Activated T-cell treated with anti-CD3 and anti-CD28 coated beads, Interleukin-2, amount 50 U/mL, for 48 hours (primary cell): Measurements from ENCODE around the gene COL6A1.
A peak's percentile ranks its signal among the peaks of the same experiment; 100 is the strongest.
"Not testable (repeated sequence)": the region's sequence is repeated elsewhere in the genome, so short reads cannot be mapped to it uniquely, and the experiment has no call there.

Experiments
- DNase-seq, 2 experiments: peaks; one replicate each; pipeline ENCODE4 v3.0.0-alpha.2; 2020

Gene COL6A1

GRCh38 chr21:45969921-45970673 is 11.5 kb upstream of the COL6A1 start:
- no peak for DNase-seq

DNA sequence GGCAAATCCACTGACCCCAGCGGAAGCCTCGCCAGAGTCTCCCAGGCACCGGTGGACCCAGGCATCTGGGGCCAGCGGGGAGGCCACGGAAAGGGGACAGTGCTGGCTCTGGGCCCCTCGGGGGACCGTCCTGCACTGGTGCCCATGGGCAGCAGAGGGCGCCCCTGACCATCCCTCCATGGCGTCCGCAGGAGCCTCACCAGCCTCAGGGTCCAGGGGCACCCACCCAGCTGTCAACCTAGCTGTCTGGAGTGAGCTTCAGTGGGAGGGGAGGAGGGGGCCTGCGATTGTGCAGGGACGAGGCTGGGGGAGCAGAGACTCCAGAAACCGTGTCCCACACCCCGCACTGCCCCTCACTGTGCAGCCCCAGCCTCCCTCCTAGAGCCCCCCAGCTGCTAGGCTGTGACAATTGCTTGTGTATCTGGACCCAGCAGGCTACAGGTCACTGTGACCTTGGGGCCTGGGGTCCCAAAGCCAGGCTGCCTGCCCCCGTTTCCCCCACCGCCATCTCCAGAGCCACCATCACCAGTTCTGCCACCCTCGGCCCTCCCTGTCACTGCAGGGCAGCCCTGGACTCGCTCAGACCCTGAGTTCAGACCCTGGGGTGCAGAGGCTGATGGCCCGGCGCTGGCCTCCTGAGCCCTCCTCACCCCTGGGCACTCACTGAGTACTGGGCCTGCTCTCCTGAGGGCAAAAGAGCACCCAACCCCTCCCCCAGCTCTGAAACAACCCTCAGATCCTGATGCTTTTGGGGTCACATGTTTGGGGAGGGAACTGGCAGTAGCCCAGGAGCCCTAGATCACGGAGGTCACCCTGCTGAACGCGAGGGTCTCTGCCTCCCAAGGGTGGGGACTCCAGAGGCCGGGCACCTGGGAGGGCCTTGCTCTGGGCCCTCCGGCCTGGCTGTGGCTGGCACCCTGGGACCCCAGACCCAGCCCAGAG is 10.6 kb upstream of the COL6A1 start:
- peak; percentile 73 to 78 for DNase-seq

GRCh38 chr21:45971616-45972352 is 9.8 kb upstream of the COL6A1 start:
- DNase-seq, result no peak

DNA sequence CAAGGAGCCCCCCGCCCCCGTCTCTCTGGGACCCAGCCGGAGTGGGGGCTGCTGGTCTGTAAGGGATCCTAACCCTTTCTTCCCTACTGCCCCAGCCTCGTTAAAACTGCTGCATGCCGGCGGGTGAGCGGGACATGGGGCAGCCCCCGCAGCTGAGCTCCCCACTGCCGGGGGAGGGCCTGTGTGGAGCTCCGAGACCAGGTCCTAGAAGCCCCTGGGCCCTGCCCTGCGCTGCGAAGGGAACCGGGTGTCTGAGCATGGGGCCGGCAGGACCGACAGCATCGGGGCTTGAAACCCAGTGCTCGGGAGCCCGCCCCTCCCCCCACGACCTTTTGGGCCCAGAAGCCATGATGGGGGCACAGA is 9.2 kb upstream of the COL6A1 start:
- no peak for DNase-seq

DNA sequence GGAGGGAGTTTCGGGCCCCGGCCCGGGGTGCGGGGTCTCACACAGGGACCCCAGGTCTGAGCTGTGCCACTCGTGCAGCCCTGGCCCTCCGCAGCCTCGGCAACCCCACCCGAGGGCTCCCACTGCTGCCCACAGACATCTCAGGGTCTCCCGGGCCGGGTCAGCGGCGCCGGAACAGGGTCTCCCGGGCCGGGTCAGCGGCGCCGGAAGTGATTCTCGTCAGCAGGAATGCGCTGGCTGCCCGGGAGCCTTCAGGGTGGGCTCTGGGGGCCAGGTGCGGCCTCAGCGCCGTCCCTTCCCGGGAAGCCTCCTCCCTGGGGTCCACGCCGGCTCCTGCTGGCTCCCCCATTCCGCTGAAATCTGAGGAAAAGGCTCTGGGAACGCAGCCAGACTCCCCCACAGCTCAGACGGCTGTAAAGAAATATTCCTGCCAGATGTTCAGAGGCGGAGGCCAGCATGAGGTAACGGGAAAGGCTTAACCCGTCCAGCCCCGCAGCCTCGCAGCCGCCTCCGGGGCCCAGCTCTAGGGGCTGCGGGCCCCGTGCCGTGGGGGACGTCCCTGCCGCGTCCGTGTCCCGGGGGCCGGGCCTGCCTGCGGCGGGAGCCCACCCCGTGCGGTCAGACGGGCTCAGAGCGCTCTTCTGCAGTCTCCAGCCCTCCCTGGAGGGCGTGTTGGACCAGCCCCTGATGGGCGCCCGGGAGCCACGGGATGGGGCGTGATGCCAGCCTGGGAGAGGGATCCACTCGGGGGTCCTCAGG is 8.7 kb upstream of the COL6A1 start:
- DNase-seq, result peak; percentile 40 to 55

DNA sequence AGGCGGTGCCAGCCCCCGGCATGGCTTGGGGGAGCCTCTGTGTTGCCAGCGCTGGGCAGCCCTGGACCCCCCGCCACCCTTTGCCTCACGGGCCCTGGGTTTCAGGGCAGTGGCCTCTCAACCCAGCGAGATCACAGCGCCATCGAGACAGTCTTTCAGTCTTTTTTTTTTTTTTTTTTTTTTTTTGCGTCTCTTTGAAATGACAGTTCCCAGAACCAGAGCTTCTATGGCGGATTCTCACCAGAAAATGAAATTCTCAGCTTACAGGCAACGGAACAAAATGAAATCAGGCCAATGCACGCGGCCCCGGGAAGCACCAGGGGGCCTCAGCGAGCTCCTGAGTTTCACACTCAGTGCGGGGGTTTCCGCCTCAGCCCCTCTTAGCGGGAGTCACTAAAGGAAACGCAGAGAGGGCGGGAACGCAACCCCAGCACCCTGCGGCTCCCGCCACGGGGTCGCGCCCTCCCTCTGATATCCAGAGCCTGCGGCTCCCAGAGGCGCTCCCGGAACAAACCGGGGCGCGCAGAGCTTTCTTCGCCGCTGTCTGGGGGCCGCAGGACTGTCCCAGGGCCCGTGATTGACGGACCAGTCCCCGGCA is 8.0 kb upstream of the COL6A1 start:
- DNase-seq, result peak; percentile 85 to 88

DNA sequence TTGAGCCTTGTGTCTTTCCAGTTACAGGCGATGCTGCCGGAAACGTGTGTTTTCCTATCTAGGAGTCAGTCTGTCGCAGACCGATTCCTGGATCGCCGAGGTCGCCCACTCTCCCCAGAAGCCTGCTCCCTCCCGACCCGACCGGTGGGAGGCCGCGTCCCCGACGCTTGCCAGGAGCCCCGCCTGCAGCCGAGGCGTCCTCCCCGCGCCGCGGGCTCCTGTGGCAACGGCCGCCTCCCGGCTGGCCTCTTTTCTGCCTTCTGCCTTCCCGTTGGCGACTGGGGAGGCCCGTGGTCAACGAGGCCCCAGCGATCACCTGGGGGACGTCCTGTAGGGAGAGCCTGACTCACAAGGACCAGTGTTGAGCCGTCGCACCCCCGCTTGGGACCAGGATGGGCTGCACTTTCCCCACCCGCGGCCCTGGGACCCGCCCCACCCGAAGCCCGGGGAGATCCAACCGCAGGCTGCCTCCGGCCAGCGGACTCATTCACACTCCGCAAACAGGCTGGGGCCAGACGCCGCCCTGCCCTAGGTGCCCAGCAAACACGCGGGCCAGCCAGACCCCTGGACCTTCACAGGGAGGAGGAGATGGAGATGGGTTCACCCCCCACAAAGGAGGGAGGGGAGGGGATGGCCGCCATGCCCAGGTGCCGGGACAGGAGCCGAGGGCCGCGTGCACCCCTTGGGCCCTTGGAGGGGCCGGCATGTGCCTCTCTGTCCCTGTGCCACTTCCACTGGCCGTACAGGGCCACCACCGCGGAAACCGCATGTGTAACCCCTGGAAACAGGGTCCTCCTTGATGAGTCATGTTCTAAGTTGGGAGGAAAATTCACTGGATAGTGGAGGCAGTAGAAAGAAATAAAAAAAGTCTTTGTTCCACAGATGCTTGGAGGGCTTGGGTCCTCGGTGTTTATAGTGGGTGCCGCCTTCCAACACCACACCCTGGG is 7.2 kb upstream of the COL6A1 start:
- DNase-seq, result no peak

DNA sequence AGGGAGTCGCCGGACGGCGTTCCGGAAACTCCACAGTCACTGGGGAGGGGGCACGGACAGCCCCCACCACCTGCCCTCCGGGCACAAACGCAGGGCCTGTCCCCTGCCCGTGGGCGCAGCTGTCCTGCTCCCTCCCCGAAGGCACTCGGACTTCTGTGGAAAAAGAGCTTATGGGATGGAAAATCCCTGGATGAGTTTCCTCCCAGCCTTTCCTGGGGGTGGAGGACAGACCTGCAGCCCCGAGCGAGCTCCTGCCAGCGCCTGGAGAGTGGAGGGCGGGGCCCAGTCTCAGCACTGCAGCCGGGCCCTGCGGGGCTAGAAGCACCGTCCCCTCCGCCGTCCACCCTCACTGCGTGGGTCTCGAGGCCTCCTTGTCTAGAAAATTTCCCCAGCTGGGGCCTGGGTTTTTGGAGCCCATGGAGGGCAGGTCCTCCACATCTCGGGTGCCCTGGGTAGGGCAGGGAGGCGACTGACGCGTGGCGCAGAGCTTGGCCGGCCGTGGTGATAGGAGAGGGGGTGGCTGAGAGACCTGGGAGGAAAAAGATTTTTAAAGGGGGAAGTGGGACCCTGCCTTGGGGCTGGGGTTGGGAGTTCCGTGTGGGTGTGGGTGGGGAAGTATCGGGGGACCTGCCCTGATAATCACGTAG is 6.4 kb upstream of the COL6A1 start:
- DNase-seq, result no peak

DNA sequence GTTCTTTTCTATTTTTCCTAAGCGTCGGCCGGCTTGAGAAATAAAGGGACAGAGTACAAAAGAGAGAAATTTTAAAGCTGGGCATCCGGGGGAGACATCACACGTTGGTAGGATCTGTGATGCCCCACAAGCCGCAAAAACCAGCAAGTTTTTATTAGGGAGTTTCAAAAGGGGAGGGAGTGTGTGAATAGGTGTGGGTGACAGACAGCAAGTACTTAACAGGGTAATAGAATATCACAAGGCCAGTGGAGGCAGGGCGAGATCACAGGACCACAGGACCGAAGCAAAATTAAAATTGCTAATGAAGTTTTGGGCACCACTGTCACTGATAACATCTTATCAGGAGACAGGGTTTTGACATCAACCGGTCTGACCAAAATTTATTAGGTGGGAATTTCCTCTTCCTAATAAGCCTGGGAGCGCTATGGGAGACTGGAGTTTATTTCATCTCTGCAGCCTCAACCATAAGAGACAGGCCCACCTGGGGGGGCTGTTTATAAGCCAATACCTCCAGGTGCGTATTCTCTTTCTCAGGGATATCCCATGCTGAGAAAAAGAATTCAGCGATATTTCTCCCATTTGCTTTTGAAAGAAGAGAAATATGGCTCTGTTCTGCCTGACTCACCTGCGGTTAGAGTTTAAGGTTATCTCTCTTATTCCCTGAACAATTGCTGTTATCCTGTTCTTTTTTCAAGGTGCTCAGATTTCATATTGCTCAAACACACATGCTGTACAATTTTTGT is 5.7 kb upstream of the COL6A1 start:
- not testable (repeated sequence) for DNase-seq

- no peak for DNase-seq
These were observed 4.8 kb upstream of the COL6A1 start for GRCh38 chr21:45976701-45977311.

DNA sequence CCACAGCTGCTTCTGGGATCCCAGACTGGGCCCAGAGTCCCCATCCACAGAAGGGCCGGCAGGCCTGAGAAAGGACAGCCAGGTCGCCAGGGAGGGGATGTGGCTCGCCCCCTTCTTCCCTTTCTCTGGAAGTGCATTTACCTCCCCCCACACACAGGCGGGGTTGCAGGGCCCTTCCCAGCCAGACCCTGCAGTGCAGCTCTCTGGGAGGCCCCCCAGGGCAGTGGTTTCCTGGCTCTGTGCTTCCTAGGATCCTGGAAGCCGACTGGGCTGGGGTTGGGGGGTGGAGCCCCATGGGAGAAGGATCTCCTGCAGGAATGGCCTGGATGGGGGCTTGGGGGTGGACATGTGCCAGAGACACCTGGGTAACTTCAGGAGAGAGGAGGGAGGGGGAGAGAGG is 4.2 kb upstream of the COL6A1 start:
- DNase-seq, result no peak

DNA sequence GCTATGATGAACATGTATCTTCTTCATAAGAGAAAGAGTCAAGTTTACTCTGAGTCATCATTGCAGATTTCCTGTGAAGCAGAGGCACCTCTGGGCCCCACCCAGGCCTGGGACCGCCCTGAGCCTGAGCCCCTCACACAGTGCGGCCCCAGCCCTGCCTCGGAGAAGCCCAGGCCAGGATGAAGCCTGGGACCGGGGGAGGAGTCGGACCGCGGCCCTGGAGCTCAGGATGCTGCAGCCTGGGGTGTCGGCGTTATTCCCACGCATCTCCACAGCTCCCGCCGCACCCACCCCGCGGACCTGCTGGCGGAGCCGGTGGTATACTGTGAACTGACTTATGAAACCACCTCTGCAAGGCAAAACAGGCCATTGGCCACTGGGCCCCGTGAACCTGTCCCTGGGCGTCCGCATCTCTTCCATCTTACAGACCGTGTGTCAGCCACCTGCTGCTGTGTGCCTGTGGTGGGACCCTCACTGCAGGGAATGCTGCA is 2.4 kb upstream of the COL6A1 start:
- peak in 1 of 2 experiments; percentile 41 for DNase-seq

DNA sequence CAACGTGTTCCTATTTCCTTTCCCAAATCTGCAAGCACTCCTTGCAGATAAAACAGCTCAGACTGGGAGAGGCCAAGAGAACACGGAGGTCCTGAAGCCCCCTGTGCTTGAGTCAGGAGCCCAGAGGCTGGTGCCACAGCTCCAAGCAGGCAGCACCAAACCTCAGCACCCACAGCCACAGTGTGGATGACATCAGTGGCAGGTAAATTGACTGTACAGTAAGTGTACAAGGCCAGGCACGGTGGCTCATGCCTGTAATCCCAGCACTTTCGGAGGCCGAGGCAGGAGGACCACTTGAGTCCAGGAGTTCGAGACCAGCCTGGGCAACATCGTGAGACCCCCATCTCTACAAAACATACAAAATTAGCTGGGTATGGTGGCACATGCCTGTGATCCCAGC is 1.9 kb upstream of the COL6A1 start:
- peak in 1 of 2 experiments; percentile 43 for DNase-seq

DNA sequence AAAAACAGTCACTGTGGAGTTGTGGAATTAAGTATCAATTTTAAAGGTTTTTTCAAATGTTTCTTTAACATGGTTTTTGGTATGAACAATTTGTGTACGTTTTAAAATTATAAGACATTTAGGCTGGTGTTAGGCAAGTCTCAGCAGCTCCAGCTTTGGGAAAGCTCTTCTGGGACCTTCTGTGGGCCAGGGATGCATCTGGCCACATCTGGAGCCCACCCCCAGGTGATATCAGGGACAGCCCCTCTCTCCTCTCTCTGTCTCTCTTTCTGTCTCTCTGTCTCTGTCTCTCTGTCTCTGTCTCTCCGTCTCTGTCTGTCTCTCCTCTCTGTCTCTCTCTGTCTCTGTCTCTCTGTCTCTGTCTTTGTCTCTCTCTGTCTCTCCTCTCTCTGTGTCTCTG is 1.3 kb upstream of the COL6A1 start:
- no peak for DNase-seq

DNA sequence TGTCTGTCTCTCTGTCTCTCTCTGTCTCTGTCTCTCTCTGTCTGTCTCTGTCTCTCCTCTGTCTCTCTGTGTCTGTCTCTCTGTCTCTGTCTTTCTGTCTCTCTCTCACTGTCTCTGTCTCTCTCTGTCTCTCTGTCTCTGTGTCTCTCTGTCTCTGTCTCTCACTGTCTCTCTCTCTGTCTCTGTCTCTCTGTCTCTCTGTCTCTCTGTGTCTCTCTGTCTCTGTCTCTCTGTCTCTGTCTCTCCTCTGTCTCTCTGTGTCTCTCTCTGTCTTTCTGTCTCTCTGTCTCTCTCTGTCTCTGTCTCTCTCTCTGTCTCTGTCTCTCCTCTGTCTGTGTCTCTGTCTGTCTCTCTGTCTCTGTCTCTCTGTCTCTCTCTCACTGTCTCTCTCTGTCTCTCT is 873 bp upstream of the COL6A1 start:
- no peak for DNase-seq

DNA sequence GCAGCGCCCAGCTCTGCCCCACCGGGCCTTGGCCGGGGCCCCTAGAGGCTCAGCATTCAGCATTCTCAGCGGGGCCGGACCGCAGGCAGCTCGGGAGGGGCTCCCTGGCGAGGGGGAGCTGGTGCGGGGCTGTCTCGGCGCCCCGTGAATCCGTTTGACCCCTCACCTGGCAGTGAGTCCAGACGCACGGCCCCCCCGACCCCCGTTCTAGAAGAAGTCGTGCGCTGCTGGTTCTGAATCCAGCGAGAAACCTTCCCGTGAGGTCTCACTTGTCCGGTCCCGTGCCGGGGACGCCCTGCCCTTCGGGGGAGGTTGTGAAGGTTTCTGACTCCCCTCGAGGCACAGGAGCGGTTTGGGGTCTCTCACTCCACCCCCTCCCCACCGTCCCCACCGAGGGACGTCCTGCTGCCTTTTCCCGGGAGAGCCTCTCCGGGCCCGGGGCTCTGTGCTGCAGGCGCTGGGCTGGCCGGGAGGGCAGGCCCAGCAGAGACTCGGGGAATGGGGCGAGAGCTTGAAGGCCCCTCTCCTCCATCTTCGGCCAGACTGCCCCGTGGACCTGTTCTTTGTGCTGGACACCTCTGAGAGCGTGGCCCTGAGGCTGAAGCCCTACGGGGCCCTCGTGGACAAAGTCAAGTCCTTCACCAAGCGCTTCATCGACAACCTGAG is 655 bp downstream of the COL6A1 start:
- DNase-seq, result peak in 1 of 2 experiments; percentile 32

DNA sequence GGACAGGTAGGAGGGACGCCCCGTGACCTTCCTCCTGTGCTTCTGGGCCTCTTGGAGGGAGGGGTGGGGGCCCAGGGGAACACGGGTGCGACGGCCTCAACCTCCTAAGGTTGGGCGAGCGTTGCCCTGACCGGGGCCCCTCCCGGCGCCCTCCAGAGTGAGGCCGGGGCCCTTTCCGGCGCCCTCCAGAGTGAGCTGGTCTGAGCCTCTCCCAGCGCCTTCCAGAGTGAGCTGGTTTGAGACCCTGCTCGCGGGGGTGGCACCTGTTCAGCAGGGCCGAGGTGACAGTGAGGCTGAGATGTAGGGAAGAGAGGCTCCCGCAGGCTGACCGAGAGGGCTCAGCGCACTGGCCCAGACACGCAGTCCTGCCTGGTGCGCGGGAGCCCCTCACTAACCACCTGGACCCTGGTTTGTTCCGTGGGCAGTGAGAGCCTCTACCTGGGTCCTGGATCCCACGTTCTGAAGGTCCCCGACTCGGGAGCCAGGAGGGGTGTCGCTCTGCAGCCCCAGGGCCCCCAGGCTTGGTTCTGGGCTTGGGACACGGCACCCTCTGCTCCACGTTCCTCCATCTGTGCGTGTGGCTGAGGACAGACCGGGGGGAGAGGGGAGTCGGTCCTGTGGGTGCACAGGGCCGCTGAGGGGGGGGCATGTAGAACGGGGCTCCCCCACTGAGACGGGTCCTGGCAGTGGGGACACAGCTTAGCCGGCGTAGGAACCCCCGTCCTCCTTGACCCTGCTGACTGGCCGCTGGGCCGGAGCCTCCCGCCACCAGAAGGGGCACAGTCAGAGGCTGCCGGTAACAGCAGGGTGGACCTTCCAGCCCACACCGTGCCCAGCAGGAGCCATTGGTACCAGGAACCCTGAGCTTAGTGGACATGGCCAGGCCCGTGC is 1.4 kb downstream of the COL6A1 start:
- DNase-seq, result no peak

- DNase-seq, result no peak
These were observed 2.0 kb downstream of the COL6A1 start for GRCh38 chr21:45983649-45983965.
